ENCODE measurements around the gene COL28A1.
"Not testable (repeated sequence)": the region's sequence is repeated elsewhere in the genome, so short reads cannot be mapped to it uniquely, and the experiment has no call there.

Gene COL28A1

GRCh38 chr7:7408001-7408770 lies 127.5 kb downstream of the COL28A1 start:
- no peak for DNase-seq

DNA sequence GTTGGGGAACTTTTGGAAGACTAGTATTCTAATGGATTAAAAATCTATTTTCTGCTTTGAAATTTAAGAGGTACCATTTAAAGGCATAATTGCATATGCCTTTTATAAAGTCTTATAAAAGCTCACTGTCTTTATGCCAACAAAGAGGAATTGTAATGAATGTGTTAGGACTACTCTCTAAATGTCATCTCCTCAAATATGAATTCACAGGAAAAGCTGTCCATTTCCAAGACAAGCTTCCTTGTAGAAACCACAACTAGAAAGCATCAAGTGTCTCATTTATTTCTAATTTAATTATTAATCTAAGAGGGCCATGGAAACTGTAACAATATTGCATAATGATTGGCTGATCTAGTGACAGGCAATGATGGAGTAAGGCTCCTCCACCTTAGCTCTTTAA lies 130.2 kb downstream of the COL28A1 start:
- DNase-seq, result no peak

DNA sequence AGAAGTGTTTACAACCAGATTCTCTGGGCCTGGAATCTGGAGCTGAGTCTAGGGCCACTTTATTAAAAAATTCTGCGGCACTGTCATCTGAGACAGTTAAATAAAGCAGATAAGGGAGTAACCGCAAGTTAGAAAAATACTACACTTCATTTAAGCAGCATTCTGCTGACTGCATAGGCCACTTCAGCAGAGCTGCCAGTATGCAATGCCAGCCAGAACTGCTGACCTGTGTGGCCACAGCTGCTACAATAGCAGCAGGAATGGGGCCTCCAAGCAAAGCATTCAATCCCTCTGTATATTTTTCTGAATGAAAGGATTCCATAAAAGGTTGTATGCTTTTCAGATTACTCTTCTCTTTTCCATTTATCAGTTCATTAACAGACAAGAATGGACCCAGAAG lies 136.0 kb downstream of the COL28A1 start:
- DNase-seq, result no peak

- no peak for DNase-seq
Measured at GRCh38 chr7:7395785-7396184, 139.9 kb downstream of the COL28A1 start.

GRCh38 chr7:7388164-7388563 lies 147.5 kb downstream of the COL28A1 start:
- DNase-seq, result not testable (repeated sequence)

GRCh38 chr7:7385421-7385820 lies 150.3 kb downstream of the COL28A1 start:
- peak; percentile 66 for DNase-seq

GRCh38 chr7:7384228-7384627 lies 151.4 kb downstream of the COL28A1 start:
- no peak for DNase-seq

- DNase-seq, result no peak
Measured at GRCh38 chr7:7375538-7375937, 160.1 kb downstream of the COL28A1 start.

DNA sequence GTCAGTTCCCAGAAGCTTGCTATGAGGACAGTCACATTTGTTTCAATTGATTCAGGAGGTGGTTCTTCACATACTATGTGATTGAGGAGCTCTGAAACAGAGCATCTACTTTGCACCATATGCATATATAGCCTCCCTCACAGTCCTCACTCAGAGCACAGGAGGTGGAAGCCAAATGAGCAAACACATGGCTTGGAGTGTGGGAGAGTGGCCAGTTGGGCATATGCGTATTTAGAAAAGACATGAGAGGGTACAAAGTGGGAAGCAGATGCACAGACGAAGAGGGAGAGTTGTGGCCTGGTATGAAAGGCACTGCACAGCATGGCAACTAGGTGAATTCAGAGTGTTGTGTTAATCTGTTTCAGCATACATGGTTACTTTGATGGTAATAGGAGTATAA lies 165.6 kb downstream of the COL28A1 start:
- DNase-seq, result no peak

DNA sequence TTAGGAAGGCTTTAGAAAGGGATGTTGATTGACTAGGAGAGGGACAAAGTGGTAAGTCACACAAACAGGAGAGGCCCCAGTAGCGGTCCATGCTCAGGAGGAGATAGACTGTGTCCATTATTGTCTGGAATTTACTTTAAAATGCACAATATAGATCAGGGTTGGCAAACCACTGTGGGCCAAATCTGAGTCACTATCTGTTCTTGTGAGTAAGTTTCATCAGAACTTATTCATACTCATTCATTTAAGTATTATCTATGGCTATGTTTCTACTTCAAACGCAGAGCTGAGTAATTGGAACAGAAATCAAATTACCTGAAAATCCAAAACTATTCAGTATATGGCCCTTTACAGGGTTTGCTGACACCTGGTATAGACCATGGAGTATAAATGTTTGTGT lies 166.5 kb downstream of the COL28A1 start:
- no peak for DNase-seq

- no peak for DNase-seq
Measured at GRCh38 chr7:7354674-7355073, 181.0 kb downstream of the COL28A1 start.

DNA sequence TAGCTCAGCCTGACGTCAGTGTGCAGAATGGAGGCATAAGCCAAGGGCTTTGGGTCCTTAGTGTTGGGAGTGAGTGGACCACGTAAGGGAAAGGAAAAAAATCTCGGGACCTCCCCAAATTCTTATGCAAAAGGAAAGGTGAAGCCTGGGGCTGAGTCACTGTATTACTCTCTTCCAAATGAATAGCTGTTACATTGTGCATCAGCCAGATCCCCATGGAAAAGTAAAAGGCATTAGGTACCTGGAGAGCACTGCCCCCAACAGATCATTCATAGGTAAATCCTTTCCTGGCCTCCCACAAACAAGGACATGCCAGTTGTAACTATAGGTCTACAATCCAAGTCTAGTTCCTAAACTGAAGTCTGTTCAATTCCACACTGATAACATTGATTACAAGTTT lies 182.8 kb downstream of the COL28A1 start:
- no peak for DNase-seq

DNA sequence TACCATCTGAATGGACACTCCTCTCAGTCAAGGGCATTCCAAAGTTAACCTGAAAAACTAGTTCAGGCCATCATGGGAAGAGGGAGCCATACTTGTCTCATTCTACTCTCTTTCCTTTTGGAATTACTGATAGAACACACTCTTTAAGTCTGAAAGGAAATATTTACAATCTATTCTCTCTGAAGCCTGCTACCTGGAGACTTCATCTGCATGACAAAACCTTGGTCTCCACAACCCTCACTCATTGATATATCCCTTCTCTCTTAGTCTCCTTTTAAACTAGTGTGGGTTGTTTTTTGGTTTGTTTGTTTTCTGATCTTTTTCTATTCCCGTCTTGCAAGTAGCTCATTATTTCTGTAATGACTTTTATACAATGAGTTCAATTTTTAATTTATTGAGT lies 183.8 kb downstream of the COL28A1 start:
- no peak for DNase-seq

- DNase-seq, result no peak
Measured at GRCh38 chr7:7351156-7351555, 184.5 kb downstream of the COL28A1 start.

GRCh38 chr7:7349156-7349555 lies 186.5 kb downstream of the COL28A1 start:
- DNase-seq, result no peak

GRCh38 chr7:7347045-7347444 lies 188.6 kb downstream of the COL28A1 start:
- no peak for DNase-seq

- no peak for DNase-seq
Measured at GRCh38 chr7:7344583-7344982, 191.1 kb downstream of the COL28A1 start.

DNA sequence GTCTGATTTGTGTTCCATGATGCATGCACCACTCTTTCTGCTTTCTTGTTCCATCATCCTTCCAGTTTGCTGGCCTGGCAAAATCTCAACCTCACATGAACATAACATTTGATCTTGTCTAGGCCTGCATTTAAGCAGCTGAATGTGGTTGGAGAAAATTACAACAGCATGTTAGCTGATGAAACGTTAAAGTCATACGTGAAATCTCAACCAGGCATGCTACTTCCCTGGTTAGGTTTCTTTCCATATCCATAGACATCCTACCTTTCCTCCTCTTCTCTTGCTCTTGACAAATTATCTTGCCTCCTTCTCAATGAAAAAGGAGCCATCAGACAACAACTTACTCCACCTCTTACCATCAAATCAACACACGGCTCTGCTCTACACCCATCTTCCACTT lies 199.8 kb downstream of the COL28A1 start:
- DNase-seq, result no peak

GRCh38 chr7:7335215-7335614 lies 200.5 kb downstream of the COL28A1 start:
- peak; percentile 37 for DNase-seq

GRCh38 chr7:7333610-7334009 lies 202.1 kb downstream of the COL28A1 start:
- DNase-seq, result no peak

DNA sequence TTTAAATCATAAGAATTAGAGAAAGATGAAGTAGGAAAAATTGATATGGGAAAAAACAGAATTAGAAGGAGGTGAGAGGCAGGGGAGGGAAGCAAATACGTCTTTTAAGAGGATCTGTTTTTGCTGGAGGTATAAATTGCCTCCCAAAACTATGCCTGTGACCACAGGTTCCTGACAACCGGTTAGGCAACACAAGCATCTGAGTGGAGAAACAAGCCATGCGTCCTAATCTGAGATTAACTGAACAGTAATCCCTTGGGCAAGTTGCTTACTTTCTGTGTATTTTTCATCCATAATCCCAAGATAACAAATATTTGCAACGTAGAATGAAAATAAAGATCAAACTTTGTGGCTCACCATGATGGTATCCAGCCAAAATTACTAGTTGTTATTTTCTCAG lies 204.2 kb downstream of the COL28A1 start:
- no peak for DNase-seq

DNA sequence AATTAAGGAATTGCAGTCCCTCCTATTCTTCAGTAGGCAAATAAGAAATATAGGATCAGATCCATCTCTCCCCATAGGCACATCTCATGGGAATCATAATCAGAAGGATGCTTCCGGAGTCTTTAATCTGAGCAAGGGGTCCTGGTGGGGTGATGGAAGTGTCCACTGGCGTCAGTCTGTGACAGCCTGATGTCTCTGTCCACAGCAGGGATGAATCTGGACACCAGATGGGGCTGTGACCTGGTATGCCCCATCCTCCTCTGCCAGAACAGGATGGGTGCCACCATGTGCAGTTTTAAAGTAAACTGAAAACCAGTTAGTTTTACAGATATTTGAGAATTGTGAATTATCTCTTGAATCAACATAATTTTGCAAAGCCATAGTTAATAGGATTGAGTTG lies 204.7 kb downstream of the COL28A1 start:
- DNase-seq, result no peak

DNA sequence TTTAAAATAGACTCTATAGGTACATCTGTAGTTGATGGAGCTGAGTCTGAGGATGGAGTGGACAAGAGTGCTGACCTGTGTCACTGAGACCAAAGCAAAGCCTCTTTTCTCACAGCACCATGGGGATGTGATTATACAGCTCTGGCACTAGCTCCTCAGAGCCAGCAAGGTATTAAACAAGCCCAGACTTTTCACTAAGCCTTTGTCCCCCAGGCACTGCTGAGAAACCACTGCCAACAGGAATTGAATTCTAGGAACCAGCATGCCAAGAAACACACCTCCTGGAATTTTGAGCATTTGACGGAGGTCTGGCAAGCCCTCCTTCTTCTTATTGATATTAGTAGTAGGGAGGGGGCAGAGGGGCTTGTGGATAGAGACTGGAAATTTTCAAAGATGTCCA lies 206.3 kb downstream of the COL28A1 start:
- DNase-seq, result no peak

DNA sequence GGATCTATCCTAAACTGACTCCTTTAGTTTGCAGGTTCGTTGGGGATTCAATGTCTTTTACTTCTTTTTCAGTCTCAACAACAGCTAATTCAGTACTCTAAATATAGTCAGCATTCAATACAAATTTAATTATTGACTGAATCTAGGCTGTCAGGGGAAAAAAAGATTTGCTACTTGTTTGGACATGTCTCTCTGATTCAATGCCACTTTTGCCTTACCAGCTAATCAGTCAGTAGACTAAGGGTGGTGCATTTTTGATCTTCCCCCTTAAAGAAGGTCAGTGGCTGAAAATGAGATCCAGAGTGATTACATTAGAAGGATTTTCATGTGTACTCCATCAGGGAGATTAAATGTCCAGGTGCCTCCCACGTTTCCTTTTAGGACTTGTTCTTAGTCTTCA lies 208.2 kb downstream of the COL28A1 start:
- DNase-seq, result no peak

- DNase-seq, result no peak
Measured at GRCh38 chr7:7324698-7325097, 211.0 kb downstream of the COL28A1 start.

Data from inflammatory macrophage treated with lipopolysaccharide for 4 hours (primary cell).